Smooth muscle cell (in vitro differentiated cells): ENCODE data around the gene FOSB. TPM values are rescaled to one million over a fixed set of nuclear protein-coding genes. Genes with fewer than 3 reads are reported as not detected.

Experiments
- DNase-seq: peaks from one replicate; lab custom pipeline; 2025; ENCODE audit not compliant: unreplicated experiment; lab: John Stamatoyannopoulos, UW
- H2AFZ ChIP-seq: fragments of 200-600 bp; sonication (generic); 2 replicates; pipeline ENCODE4 v1.6.0; 2016; ENCODE audit warnings: antibody characterized with exemption, low read depth, mild to moderate bottlenecking
- H3F3A ChIP-seq: fragments of 200-600 bp; sonication (generic); 2 replicates; pipeline ENCODE4 v1.6.0; 2017; ENCODE audit warnings: antibody characterized with exemption, low read depth
- H3K27ac ChIP-seq: fragments of 200-600 bp; sonication (generic); 2 replicates; pipeline ENCODE4 v1.5.1; 2016; ENCODE audit warnings: low read depth, mild to moderate bottlenecking
- H3K27me3 ChIP-seq: fragments of 200-600 bp; sonication (generic); 2 replicates; pipeline ENCODE4 v1.6.1; 2016; ENCODE audit warnings: low read depth, mild to moderate bottlenecking
- H3K36me3 ChIP-seq: fragments of 200-600 bp; sonication (generic); 2 replicates; pipeline ENCODE4 v1.5.1; 2016; ENCODE audit warnings: low read depth
- H3K4me1 ChIP-seq: fragments of 200-600 bp; sonication (generic); 2 replicates; pipeline ENCODE4 v1.5.1; 2016; ENCODE audit warnings: low read depth
- H3K4me2 ChIP-seq: fragments of 200-600 bp; sonication (generic); 2 replicates; pipeline ENCODE4 v1.6.0; 2016; ENCODE audit warnings: mild to moderate bottlenecking
- H3K4me3 ChIP-seq: fragments of 200-600 bp; sonication (generic); 2 replicates; pipeline ENCODE4 v1.5.1; 2016; ENCODE audit warnings: mild to moderate bottlenecking
- H3K79me2 ChIP-seq: fragments of 200-600 bp; sonication (generic); 2 replicates; pipeline ENCODE4 v1.6.0; 2016; ENCODE audit warnings: low read depth, mild to moderate bottlenecking
- H3K9ac ChIP-seq: fragments of 200-600 bp; sonication (generic); 2 replicates; pipeline ENCODE4 v1.6.0; 2016; ENCODE audit warnings: low read depth
- H3K9me3 ChIP-seq: fragments of 200-600 bp; sonication (generic); replicated peaks from 2 replicates; pipeline ENCODE4 v1.5.1; 2016; ENCODE audit warnings: low read depth
- H4K20me1 ChIP-seq: fragments of 200-600 bp; sonication (generic); 2 replicates; pipeline ENCODE4 v1.6.0; 2016; ENCODE audit warnings: low read depth
- CTCF ChIP-seq: fragments of 200-600 bp; sonication (generic); IDR thresholded peaks from 2 replicates; pipeline ENCODE4 v1.5.1; 2017; ENCODE audit warnings: borderline replicate concordance, mild to moderate bottlenecking, antibody characterized with exemption; ENCODE audit not compliant: insufficient read depth, poor library complexity, severe bottlenecking
- WGBS: methylation state at CpG from one replicate; pipeline ENCODE4 v1.1.7; 2016; ENCODE audit warnings: low lambda C conversion rate; 5-methylcytosine and 5-hydroxymethylcytosine counted together
- polyA plus RNA-seq: library from polyadenylated mRNA; unstranded; fragments of >200 nt; fragmentation: Nextera tagmentation; extraction: Ambion mirVana; gene quantifications from 2 replicates; pipeline ENCODE4 v1.2.1, GENCODE V29; 2016
- total RNA-seq: library from RNA; depleted of rRNA; stranded (reverse); fragments of >200 nt; gene quantifications from 2 replicates; pipeline ENCODE4 v1.2.3, GENCODE V29; 2014

The FOSB gene
- total and polyA plus RNA-seq, 2 experiments from 2014 or later, result 178 to 186 TPM

- peaks cover 5% of the 10 kb centered on the region for H3K36me3 ChIP-seq
- H3K27ac ChIP-seq, result no peak overlapping the region
- H4K20me1 ChIP-seq, result peaks cover 97% of the 10 kb centered on the region
- no peaks in the 10 kb centered on the region for H3K27me3 ChIP-seq
- TF ChIP-seq CTCF, result no peak
- no peak for DNase-seq
- no peak overlapping the region for H3K4me3 ChIP-seq
- H3K79me2 ChIP-seq, result peaks cover 75% of the 10 kb centered on the region
- no peak overlapping the region for H2AFZ ChIP-seq
- 91% methylated on average over 9 of the region's 9 CpGs for WGBS
- H3K4me1 ChIP-seq, result no peaks in the 10 kb centered on the region
- no peak overlapping the region for H3K4me2 ChIP-seq
- no peak overlapping the region for H3K9ac ChIP-seq
- peaks cover 4% of the 10 kb centered on the region for H3F3A ChIP-seq
- no peaks in the 10 kb centered on the region for H3K9me3 ChIP-seq
Measured at GRCh38 chr19:45515807-45516401, 48.1 kb downstream of the FOSB start.

- no peak overlapping the region for H2AFZ ChIP-seq
- no peaks in the 10 kb centered on the region for H3K4me1 ChIP-seq
- H3K4me3 ChIP-seq, result no peak overlapping the region
- peaks cover 62% of the 10 kb centered on the region for H3K79me2 ChIP-seq
- H3K36me3 ChIP-seq, result peaks cover 6% of the 10 kb centered on the region
- H3K9me3 ChIP-seq, result no peaks in the 10 kb centered on the region
- no peaks in the 10 kb centered on the region for H3K27me3 ChIP-seq
- no peak for TF ChIP-seq CTCF
- WGBS, result 92% methylated on average over 7 of the region's 7 CpGs
- peaks cover 13% of the 10 kb centered on the region for H3F3A ChIP-seq
- DNase-seq, result no peak
- peaks cover 97% of the 10 kb centered on the region for H4K20me1 ChIP-seq
- H3K4me2 ChIP-seq, result no peak overlapping the region
- no peak overlapping the region for H3K9ac ChIP-seq
- H3K27ac ChIP-seq, result no peak overlapping the region
Measured at GRCh38 chr19:45517238-45517637, 49.4 kb downstream of the FOSB start.

- DNase-seq, result no peak
Measured at GRCh38 chr19:45517641-45518468, 50.1 kb downstream of the FOSB start.

More at GRCh38 chr19:45517641-45518468, 50.1 kb downstream of the FOSB start:
- Histone ChIP-seq H3K9ac (no peak overlapping the region), H3F3A (peaks cover 13% of the 10 kb centered on the region), H3K27me3 (no peaks in the 10 kb centered on the region), H2AFZ (no peak overlapping the region), H3K4me1 (no peaks in the 10 kb centered on the region), H3K9me3 (no peaks in the 10 kb centered on the region), H3K79me2 (peaks cover 56% of the 10 kb centered on the region), H3K36me3 (peaks cover 6% of the 10 kb centered on the region), H3K4me2 (no peak overlapping the region), H4K20me1 (peaks cover 97% of the 10 kb centered on the region), H3K27ac (no peak overlapping the region), H3K4me3 (no peak overlapping the region)
- 96% methylated on average over 42 of the region's 50 CpGs for WGBS
- no peak for TF ChIP-seq CTCF
